IPS-15b (cell line): ENCODE measurements around the gene EXOC3L1.

Experiments
- H3K27me3 ChIP-seq: one replicate; pipeline ENCODE4 v1.6.1; 2013; ENCODE audit warnings: low read length; ENCODE audit not compliant: control insufficient read depth, insufficient read depth
- H3K36me3 ChIP-seq: one replicate; pipeline ENCODE4 v1.6.1; 2013; ENCODE audit warnings: low read length; ENCODE audit not compliant: control insufficient read depth, insufficient read depth
- H3K4me1 ChIP-seq: one replicate; pipeline ENCODE4 v1.6.1; 2013; ENCODE audit warnings: mild to moderate bottlenecking, low read length; ENCODE audit not compliant: control insufficient read depth, insufficient read depth
- H3K4me3 ChIP-seq: one replicate; pipeline ENCODE4 v1.5.1; 2013; ENCODE audit warnings: low read depth, low read length
- H3K9ac ChIP-seq: one replicate; pipeline ENCODE4 v1.6.1; 2013; ENCODE audit warnings: low read depth, mild to moderate bottlenecking, low read length
- H3K9me3 ChIP-seq: one replicate; pipeline ENCODE4 v1.6.1; 2013; ENCODE audit warnings: mild to moderate bottlenecking, low read length; ENCODE audit not compliant: control insufficient read depth, insufficient read depth

The EXOC3L1 gene

GRCh38 chr16:67191995-67192681 is 2.2 kb upstream of the EXOC3L1 start, which contains the start of gene E2F4:
E2F4 (plus strand) TSS chr16:67192155; CDS start chr16:67192228, 73 bp downstream.
- Histone ChIP-seq H3K4me1 (peaks cover 3% of the 10 kb centered on the region), H3K4me3 (peak within 1 kb of the TSS; percentile 97), H3K36me3 (peaks cover 41% of the 10 kb centered on the region), H3K27me3 (no peaks in the 10 kb centered on the region), H3K9ac (peak within 1 kb of the TSS; percentile 79), H3K9me3 (no peaks in the 10 kb centered on the region)

GRCh38 chr16:67191411-67191994 is 1.6 kb upstream of the EXOC3L1 start:
- Histone ChIP-seq H3K9ac (no peak overlapping the region), H3K9me3 (no peaks in the 10 kb centered on the region), H3K36me3 (peaks cover 34% of the 10 kb centered on the region), H3K4me1 (peaks cover 3% of the 10 kb centered on the region), H3K27me3 (peaks cover 4% of the 10 kb centered on the region), H3K4me3 (peak overlapping the region; percentile 97)

- H3K36me3 ChIP-seq = peaks cover 27% of the 10 kb centered on the region
- H3K4me3 ChIP-seq = no peak overlapping the region
- peaks cover 3% of the 10 kb centered on the region for H3K4me1 ChIP-seq
- no peaks in the 10 kb centered on the region for H3K9me3 ChIP-seq
- H3K27me3 ChIP-seq = peaks cover 12% of the 10 kb centered on the region
- H3K9ac ChIP-seq = no peak overlapping the region
Observed at GRCh38 chr16:67190448-67191399, 788 bp upstream of the EXOC3L1 start.

GRCh38 chr16:67188798-67189197 is 1.1 kb downstream of the EXOC3L1 start:
- Histone ChIP-seq H3K4me1 (peaks cover 3% of the 10 kb centered on the region), H3K27me3 (peaks cover 24% of the 10 kb centered on the region), H3K4me3 (no peak overlapping the region), H3K9me3 (no peaks in the 10 kb centered on the region), H3K9ac (no peak overlapping the region), H3K36me3 (peaks cover 9% of the 10 kb centered on the region)

- Histone ChIP-seq H3K9me3 (no peaks in the 10 kb centered on the region), H3K4me1 (peaks cover 3% of the 10 kb centered on the region), H3K9ac (no peak overlapping the region), H3K36me3 (peaks cover 4% of the 10 kb centered on the region), H3K4me3 (no peak overlapping the region), H3K27me3 (peaks cover 24% of the 10 kb centered on the region)
Observed at GRCh38 chr16:67188323-67188722, 1.6 kb downstream of the EXOC3L1 start.

- Histone ChIP-seq H3K4me1 (no peaks in the 10 kb centered on the region), H3K9me3 (no peaks in the 10 kb centered on the region), H3K4me3 (no peak overlapping the region), H3K36me3 (no peaks in the 10 kb centered on the region), H3K27me3 (peaks cover 24% of the 10 kb centered on the region), H3K9ac (no peak overlapping the region)
Observed at GRCh38 chr16:67187175-67187890, 2.6 kb downstream of the EXOC3L1 start.

- no peak overlapping the region for H3K4me3 ChIP-seq
- no peak overlapping the region for H3K9ac ChIP-seq
- peaks cover 24% of the 10 kb centered on the region for H3K27me3 ChIP-seq
- H3K9me3 ChIP-seq = no peaks in the 10 kb centered on the region
- H3K4me1 ChIP-seq = no peaks in the 10 kb centered on the region
- no peaks in the 10 kb centered on the region for H3K36me3 ChIP-seq
Observed at GRCh38 chr16:67186550-67186950, 3.4 kb downstream of the EXOC3L1 start.

- no peak overlapping the region for H3K4me3 ChIP-seq
- no peak overlapping the region for H3K9ac ChIP-seq
- H3K4me1 ChIP-seq = no peaks in the 10 kb centered on the region
Observed at GRCh38 chr16:67185651-67186134, 4.2 kb downstream of the EXOC3L1 start.

GRCh38 chr16:67184995-67185650 is 4.8 kb downstream of the EXOC3L1 start:
- Histone ChIP-seq H3K4me1 (no peaks in the 10 kb centered on the region), H3K27me3 (peaks cover 24% of the 10 kb centered on the region), H3K4me3 (peak overlapping the region; percentile 85), H3K9me3 (no peaks in the 10 kb centered on the region), H3K36me3 (no peaks in the 10 kb centered on the region), H3K9ac (no peak overlapping the region)

More at GRCh38 chr16:67185651-67186134, 4.2 kb downstream of the EXOC3L1 start:
- H3K9me3 ChIP-seq = no peaks in the 10 kb centered on the region
- peaks cover 24% of the 10 kb centered on the region for H3K27me3 ChIP-seq
- no peaks in the 10 kb centered on the region for H3K36me3 ChIP-seq

GRCh38 chr16:67184453-67184994 is 5.4 kb downstream of the EXOC3L1 start:
- Histone ChIP-seq H3K4me3 (peak overlapping the region; percentile 85), H3K27me3 (peaks cover 24% of the 10 kb centered on the region), H3K9me3 (no peaks in the 10 kb centered on the region), H3K4me1 (no peaks in the 10 kb centered on the region), H3K36me3 (no peaks in the 10 kb centered on the region), H3K9ac (no peak overlapping the region)
